Mammary microvascular endothelial cell (primary cell): ENCODE measurements around the gene TM6SF1. TPM values are rescaled to one million over a fixed set of nuclear protein-coding genes. Genes with fewer than 3 reads are reported as not detected.

Source experiments
- total RNA-seq: library from RNA; depleted of rRNA; stranded (reverse); fragments of >200 nt; gene quantifications from 2 replicates; pipeline ENCODE4 v1.2.3, GENCODE V29; 2015

Gene TM6SF1
- total RNA-seq = 20.3 and 24.1 TPM in 2 replicates

DNA sequence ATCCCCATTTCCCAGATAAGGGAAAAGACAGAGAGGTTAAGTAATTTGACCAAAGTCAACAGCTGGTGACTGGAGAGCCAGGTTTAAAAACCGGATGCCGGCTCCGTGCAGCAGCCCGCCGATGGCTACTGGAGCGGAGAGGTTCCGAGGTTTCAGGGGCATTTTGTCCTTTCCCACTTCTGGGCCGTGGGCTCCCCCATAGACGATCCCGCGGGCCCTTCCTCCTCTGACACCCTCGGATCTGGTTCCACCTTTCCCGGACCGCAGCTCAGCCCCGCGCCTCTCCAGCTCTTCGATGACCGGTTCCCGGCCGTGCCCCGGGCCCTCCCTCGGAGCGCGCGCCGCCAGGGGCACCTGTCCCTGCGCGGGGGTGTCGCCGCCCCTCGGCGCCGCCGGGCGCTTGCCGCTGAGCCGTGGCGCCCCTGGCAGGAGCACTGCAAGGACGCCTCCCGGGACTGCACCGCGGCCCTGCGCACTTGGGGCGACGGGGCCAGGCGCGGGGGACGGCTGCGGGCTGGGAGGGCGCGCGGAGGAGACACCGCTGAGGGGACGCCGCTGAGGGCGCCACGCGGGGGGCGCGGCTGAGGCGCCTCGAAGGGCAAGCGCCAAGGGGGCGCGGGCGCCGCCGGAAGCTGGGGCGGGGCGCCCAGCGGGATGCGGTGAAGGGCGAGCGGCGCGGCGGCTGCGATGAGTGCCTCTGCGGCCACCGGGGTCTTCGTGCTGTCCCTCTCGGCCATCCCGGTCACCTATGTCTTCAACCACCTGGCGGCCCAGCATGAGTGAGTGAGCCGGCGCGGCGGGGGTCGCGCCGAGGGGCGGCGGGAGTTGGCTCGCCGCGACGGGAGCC lies at the start of gene TM6SF1:
Gene TM6SF1 (plus strand): TSS at position 652 of the 847 bp plus-strand sequence. CDS start 36 bp downstream, at position 688.

DNA sequence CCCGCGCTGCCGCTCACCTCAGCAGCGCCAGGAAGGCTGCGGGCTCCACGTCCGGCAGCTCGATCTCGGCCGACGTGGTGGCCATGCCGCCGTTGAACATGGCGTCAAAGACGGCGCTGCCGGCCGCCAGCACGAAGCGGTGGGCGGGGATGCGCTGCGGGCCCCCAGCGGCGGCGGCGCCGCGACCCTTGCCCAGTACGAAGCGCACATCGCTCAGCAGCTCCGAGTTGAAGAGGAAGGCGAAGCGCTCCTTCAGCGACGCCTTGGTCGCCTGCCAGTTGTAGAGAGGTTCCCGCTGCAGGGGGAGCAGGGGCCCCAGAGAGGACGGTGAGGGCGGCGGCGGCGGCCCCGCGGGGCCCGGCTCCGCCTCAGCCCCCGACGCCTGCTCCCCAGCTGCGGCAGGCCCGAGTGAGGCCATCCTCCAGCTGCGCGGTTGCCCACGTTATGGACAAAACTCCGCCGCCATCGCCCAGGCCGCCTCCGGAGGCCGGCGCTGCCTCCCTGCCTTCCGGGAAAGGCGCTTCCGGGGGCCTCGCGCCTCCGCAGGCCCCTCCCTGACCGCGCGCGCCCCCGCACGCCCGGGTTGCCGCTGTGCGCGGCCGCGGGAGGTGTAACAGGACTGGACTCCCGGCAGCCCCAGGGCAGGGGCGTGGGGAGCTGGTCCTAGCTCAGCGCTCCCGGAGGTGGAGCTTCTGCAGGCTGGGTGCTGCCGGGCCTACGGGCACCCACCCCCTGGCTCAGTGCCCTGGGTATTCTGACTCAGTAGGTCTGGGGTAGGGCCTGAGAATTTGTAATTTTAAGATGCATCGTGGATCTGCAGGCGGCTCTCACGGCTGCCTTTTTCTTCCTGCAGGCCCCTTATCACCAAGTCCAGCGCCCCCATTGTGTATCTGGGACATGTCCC lies 40.5 kb upstream of the TM6SF1 start, which contains the start of gene BTBD1:
Gene BTBD1 (minus strand): TSS at position 519 of the 904 bp plus-strand sequence. CDS start 101 bp downstream, at position 418.

Other genes starting within 250 kb of the TM6SF1 start
- under 0.01 TPM in 1 of 2 replicates, not detected in the other for gene HOMER2, start 154.9 kb upstream of the TM6SF1 start, total RNA-seq
- gene RAMAC, start 121.4 kb upstream of the TM6SF1 start, total RNA-seq = 15.9 and 18.7 TPM in 2 replicates
- gene C15orf40, start 96.0 kb upstream of the TM6SF1 start, total RNA-seq = 18.8 and 19.0 TPM in 2 replicates
- gene BTBD1, start 40.4 kb upstream of the TM6SF1 start, total RNA-seq = 93.1 and 97.9 TPM in 2 replicates
- 56.0 and 65.7 TPM in 2 replicates for gene HDGFL3, start 100.2 kb downstream of the TM6SF1 start, total RNA-seq
- gene BNC1, start 177.0 kb downstream of the TM6SF1 start, total RNA-seq = 1.5 TPM in 2 replicates